ENCODE data around the gene SDK2.

The SDK2 gene

DNA sequence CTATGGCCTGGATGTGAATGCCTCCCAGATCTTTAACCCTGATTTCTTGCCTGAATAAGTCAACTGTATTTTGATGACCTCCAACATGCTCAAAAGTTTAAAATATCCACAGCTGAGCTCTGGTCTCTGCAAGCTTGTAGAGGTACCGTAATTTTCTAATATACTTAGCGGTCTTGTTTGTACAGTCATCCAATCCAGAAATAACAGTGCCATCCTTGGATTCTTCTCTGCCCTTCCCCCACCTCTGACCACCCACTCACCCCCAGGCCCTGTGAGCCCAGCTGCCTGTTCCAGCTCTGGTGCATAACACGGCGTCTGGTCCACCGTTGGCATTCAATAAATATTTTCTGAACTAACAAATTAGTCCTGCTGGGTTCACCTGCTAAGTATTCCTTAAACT lies 113.1 kb downstream of the SDK2 start:
- FAIRE-seq, result no peak

GRCh38 chr17:73528679-73529078 lies 115.6 kb downstream of the SDK2 start:
- FAIRE-seq, result no peak

- no peak for FAIRE-seq
Measured at GRCh38 chr17:73526952-73527351, 117.3 kb downstream of the SDK2 start.

DNA sequence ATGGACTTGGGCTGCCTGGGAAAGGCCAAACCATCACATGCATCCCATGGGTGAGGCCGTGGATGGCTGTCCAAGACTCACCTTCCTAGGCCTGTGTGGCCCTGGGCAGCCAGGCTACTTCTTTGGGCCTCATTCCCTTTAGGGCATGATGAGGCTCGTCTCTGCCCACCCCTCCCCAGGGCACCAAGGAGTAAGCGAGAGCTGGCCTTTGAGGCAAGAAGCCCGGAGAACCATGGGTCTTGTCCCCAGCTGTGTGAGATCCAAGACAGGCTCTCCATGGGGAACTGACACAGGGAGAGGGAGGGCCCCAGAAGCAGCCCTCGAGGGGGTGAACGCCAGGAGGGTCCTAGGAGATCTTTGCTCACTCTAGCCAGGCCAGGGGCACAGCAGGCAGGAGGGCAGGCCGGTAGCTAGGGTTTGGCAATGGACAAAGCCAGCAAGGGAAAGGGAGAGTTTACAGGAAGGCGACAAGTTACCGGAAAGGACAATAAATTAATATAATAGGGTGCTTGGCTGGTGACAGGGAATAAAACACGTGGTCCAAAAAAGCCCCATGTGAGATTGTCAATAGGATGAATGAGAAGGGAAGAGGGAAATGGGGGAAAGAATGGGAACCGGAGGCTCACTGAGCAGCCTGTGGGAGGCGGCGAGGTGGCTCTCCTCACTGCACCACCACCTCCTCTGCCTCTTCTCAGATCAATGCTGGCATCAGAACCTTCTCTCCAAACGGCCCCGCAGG lies 119.1 kb downstream of the SDK2 start:
- no peak for FAIRE-seq

DNA sequence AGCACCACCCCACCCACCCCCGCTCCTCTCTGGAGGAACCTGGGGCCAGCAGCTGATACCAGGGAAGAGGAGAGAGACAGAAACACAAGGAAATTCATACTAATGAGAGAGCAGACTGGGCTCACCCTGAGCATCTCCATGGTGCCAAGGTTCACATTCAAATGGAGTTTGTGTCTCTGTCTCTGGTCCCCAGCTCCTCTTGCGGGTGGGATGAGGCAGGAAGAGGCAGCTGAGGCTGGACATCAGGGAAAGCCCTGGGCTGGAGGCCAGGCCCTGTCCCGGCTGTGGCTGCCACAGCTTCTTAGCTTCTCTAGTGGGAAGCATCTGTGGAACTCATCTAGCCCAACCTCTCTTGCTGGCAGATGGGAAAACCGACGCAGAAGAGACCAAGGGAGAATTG lies 121.5 kb downstream of the SDK2 start:
- FAIRE-seq, result no peak

DNA sequence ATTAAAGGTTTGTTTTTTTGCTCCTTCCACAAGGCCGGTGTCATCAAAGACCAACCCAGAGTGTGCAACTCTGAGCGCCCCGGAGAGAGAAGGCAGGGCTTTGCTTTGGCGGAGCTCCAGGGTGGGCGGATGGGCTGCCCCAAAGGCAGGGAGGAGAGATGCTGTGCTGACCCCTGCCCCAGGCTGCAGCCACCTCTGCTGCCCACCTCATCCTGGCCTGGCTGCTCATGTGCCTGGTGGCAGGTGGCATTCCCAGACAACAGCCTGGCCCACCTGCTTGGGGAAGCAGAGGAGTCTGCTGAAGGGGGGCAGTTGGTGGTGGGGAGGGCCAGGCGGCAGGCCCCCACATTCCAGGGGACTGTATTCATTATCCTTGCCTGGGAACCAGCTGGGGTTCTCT lies 122.1 kb downstream of the SDK2 start:
- FAIRE-seq, result no peak

DNA sequence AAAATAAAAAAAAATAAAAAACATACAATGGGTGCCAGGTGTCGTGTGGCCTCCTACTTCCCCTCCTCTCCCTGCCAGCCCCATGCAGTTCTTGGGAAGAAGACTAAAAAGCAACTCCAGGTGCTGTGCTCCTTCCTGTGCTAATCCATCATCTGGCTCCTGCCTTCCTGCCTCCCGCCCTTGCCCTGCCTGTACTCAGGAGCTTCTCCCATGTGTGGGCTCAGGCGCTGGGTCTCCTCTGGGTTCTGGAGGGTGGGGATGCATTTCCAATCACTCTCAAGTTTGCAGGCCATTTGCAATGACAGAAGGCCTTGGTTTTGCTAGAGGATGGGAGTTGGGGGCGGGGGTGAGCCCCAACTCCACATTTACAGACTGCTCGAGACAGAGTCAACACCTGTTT lies 122.9 kb downstream of the SDK2 start:
- FAIRE-seq, result no peak

DNA sequence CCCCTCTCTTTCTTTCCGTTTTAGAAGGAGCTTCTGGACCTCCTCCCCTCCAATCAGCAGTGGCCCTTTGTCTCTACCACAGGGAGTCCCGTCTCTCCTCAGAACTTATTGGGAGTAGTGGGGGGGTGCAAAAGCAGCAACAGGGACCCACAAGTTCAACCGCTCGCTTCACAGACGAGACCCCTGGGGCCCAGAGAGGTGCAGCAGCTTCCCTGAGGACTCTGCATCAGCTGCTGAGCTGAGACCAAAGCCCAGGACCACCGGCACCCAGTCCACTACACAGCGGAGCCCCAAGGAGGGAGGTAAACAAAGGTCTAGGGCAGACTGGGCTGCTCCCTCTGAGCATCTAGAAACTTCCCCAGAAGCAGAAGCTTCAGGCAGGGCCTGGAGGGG lies 123.9 kb downstream of the SDK2 start:
- no peak for FAIRE-seq

DNA sequence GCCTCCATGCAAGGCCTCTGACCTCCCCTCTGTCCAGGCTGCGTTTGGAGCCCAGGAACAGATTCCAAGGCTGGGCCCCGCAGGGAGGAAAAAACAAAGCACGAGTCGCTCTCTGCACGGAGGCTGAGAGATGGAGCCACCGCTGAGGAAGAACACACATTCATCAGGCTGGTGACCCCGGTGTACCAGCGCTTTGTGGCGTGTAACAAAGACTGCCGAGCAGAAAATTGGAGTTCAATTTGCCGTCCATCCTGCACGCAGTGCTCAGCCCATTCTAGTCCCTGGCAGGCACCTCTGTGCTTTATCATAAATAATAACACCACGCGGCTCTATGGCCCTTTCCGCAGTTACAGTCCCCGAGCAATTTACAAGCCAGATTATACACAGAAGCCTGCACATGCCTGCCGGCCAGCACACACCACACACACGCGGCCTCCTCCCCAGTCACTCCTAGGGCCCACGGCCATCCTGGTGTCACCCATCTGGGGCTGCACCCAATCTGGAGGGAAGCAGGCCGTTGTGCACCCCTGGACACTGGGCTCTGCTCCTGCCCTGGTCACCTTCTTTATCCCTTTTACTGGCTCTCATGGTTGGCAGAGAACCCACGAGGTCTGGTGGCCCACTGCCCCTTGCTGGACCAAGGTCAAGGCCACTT lies 124.4 kb downstream of the SDK2 start:
- no peak for FAIRE-seq

DNA sequence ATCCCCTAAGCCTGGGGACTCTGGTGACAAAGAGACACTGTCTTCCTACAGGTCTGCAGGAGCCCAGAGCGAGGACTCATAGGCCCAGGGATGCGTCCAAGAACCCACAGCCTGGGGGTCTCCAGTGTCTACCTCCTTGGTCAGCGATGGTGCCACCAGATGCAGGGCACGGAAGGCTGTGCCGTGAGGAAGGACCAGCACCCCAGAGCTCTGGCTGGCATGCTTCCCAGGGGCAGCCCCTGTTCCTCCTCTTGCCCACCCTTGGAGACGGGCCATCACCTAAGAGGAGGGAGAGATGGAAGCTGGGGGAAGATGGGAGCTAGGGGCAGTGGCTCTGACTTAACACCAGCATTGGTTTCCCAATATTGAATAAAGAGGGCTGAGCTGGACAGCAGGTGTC lies 125.2 kb downstream of the SDK2 start:
- FAIRE-seq, result no peak

DNA sequence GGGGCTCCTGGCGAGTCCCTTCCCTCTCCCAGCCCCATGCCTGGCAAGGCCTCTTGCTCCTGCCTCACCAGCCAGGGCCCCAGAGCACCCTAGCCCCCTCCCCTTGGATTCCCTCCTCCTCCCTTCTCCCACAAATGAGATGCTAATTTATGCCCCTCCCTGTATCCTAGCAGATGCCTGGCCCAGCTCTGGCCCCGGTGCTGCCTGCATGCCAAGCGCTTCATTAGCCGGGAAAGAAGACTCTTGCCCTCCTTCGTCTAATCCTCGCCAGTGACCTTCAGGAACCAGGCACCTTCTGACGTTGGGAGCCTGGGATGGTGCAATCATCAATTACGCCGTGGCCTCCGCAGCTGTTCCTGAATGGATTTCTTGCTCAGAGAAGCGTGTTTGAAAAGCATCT lies 127.8 kb downstream of the SDK2 start:
- no peak for FAIRE-seq

DNA sequence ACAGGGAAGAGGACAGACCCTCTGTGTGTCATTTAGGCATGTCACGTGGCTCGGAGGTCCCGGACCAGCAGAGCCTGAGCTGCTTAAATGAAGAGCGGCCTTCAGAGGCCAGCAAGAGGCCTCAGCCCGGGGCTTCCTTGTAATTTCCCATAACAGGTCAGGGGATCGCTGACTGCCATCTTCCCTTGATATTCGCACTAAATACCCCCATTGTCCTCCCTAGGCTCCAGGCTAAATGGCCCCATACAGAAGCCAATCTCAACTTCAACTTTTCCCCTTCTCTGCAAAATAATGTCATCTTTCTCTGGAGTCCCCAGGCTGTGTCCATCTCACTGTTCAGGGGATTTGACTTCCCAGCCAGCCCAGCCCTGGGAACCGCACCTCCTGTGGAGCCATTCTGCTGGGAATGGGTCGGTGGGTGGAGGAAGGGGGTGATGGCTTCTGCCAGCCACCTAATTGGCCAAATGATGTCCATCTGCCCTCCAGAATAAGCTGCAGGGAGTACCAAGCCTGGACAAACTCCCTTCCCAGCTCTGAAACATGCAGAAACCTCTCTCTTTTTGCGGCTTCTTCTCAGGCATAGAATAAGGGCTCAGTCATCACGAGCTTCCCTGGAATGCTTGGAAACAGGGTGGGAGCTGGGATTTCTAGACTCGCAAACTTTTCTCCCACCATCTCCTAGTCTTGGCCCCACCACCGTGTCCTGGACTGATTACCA lies 129.9 kb downstream of the SDK2 start:
- FAIRE-seq, result no peak

GRCh38 chr17:73513426-73513825 lies 130.8 kb downstream of the SDK2 start:
- no peak for FAIRE-seq

DNA sequence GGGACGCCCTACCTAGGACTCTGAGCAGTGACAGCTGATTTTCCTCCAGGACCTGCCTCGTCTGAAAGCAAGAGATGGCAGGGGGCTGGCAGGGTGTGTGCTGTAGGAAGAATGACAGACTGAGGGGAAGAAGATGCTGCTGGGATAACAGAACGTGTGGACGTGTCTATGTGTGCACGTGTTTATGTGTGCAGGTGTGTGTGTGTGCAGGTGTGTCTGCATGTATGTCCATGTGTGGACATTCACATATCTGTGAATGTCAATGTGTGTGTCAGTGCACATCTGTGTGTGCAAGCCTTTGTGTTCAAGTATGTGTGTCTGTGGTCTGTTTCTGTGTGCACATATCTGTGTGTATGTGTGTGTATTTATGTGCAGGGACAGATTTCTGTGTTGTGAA lies 132.5 kb downstream of the SDK2 start:
- no peak for FAIRE-seq

DNA sequence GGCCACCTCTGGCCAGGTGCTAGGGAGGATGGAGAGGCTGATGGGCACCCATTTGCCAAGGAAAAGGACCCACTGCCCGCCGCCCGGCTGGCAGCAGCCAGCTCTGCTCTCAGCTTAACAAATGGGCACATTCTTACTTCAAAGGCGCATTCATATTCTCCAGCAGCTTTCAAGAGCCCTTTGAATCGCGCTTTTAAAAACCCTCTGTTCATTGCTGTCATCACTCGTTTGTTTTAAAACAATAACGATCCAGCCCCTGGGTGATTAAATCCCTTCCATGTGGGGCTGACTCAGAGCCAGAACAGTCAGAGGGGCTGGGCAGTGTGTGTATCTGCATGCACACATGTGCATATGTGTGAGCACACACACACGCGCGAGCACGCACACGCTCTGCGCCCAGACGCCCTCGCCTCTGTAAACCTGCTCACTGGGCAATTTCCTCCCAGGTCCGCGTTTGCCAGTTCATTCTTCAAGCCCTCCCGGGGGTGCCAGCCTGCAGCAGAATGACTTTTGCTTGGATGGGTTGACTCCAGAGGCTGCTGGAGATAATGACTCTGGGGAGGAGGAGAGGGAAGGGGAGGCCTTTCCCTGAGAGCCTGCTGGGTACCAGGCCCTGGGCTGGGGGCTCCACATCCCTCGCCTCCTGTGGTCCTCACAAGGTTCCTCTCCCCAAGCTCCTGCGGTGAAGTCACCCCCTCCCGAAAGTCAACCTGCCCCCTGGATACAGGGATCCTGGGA lies 133.1 kb downstream of the SDK2 start:
- FAIRE-seq, result no peak

- FAIRE-seq, result no peak
Measured at GRCh38 chr17:73508931-73509605, 135.2 kb downstream of the SDK2 start.

DNA sequence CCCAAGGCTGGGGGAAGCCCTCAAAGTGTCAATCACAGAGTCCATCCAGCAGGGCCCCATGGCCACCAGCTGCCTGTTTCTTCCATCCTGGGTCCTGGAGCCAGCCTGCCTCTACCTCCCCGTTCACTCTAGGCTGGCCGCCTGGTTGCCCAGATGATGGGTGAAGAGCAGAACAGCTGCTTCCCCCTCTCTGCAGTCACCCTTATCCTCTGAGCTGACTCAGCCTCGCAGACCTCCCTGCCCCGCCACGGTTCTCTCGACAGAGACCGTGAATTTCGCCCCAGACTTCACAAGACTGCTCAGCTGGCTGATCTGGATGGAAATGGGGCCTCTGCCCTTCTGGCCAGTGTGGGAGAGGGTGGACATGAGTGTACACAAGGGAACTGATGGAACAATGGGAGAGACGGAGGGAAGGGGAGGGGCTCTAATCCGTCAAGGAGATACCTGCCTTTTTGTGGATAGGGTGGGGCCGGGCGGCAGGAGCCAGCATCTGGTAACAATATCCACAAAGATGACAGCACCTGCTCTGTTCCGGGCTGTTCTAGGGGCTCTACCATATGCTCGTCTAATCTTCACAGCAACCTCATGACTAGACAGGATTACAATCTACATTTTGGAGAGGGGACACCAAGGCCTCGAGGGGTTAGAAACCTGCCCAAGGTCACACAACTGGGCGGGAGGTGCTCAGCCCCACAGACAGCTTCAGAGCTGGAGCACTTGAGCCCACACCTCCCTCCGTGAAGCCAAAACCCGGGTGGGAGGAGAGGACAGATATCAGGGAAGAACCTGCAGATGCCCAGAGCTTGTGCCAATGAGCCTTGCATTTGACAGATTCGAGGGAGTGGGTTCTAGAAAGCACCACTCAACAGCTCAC lies 136.0 kb downstream of the SDK2 start:
- no peak for FAIRE-seq

DNA sequence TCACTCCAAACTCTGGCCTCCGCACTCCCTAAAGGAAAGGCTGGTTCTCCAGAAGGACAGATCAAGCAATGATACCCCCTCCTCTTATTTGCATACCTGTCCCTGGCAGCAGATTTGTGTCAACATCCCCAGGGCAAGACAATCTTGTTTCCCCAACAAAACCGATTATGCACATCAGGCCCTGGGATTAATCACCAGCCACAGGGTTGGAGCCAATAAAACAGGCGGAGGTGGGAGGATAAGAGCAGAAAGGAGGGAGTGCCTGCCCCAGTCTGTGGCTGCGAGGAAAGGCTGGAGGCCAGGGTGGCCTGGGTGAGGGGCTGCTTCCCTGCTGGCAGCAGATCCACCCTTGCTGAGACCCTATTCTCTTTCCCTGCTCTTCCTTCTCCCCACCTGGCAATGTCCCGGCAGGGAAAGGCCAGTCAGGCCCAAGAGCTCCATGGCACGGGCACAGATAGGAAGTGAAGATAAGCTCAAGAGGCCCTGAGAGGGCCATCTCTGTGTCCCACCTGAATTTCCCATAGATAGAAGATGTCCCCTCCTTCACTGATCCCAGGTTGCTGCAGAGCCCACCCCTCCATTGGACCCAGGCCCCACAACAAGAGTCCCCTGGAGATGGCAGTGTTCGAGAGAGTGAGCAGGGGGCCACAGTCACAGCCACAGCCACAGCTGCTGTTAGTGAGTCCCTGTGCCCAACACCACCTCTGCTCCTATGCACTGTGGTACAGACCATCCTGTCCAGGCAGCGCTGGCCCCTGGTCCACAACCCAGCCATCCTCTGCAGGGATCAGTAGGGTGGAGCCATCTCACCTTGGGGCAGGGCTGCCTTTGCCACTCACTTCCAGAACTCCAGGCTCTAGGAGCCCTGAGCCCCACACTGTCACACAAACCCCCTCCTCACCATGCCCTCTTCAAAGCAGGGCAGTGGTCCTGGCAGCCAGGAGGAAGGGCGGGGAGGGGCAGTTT lies 137.5 kb downstream of the SDK2 start:
- FAIRE-seq, result no peak

- no peak for FAIRE-seq
Measured at GRCh38 chr17:73503560-73503959, 140.7 kb downstream of the SDK2 start.

- no peak for FAIRE-seq
Measured at GRCh38 chr17:73500414-73500999, 143.7 kb downstream of the SDK2 start.
